Stimulated activated CD8-positive, alpha-beta memory T cell treated with anti-CD3 and anti-CD28 coated beads, Interleukin-2, amount 100 ng/mL, for 48 hours (primary cell): ENCODE measurements around the gene PRR13.
"Not testable (repeated sequence)": the region's sequence is repeated elsewhere in the genome, so short reads cannot be mapped to it uniquely, and the experiment has no call there.

Experiments
- DNase-seq, 2 donors: peaks; one replicate each; pipeline ENCODE4 v3.0.0-alpha.2; 2020; ENCODE audit warnings: low read depth in 2 of 2

PRR13 gene

GRCh38 chr12:53468282-53468681 lies 26.7 kb downstream of the PRR13 start:
- no peak for DNase-seq

DNA sequence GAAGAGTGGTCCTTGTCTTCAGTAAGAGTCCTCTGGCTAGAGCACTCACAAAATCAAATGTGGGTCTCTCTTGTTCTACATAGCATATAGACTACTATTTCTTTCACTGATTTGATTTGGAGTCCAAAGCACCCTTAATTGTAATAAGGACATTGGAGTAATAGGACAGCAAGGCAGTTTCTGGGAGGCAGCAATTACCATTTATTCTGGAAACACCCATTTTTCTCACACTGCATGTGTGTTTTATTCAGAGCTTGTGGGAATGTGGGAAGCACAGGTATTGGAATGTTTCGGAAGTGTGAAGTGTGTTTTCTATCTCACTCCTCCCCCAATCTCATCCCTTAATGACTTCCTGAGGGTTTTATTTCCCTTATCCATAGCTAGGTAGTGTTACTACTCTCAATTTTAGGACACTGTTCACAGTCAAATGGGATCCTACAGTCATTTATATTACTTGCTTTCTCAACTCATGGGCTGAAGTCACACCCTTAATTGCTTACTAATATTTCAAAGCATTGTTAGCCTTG lies 30.6 kb downstream of the PRR13 start:
- DNase-seq = no peak

- no peak for DNase-seq
These were observed 32.5 kb downstream of the PRR13 start for GRCh38 chr12:53474077-53474476.

DNA sequence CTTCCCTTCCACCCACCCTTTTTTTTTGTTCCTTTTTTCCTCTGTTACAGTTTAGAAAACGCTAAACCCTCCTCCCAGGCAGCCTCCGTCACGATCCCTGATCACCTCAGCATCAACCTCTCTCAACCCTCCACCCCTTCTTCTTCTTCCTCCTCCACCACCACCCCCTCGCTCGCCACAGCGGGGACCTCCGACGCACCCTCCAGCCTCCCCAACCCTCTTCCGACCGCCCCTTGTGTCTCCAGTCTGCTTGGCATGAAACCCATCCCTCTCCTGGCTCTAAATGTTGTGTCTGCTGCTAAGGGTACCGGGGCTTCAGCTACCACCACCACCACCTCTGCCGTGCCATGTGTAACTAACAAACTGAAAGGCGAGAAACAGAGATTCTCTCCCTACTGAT lies 33.3 kb downstream of the PRR13 start:
- DNase-seq = no peak

DNA sequence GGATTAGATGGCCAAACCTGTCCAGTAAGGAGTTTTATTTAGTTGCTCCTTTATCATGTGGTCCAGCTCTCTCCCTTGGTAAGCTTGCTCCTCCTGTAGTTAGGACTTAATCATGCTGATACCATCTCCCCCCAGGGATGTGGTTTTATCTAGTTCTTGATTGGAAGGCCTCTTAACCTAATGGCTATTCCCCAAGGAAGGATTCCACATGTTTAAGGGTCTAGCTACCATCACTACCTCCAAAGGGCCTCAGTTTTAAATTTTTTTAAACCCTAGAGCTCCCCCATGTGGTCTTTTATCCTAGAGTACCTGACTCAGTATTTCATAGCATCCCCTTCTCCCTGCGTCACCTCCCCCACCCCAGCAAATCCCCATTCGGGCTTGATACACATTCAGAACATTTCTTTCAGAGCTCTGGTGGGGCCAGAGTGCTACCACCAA lies 35.3 kb downstream of the PRR13 start:
- DNase-seq = no peak

DNA sequence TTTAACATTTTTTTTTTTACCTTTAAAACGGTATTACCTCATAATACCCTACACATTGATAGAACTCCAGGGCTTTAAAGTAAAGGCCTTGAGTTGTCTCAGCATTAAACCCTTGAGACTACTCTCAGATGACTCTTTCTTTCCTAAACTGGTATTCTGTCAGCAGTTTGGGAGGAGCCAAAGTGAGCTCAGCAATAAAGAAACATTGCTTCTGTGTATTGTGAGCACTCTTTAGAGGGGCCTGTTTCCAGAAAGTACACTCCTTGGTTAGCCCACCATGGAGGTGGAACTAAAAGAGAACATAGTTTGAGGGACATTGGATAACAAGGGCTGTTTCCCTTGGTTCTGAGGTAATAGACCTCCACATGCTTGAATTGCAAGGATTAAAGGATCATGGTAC lies 37.3 kb downstream of the PRR13 start:
- DNase-seq = no peak

DNA sequence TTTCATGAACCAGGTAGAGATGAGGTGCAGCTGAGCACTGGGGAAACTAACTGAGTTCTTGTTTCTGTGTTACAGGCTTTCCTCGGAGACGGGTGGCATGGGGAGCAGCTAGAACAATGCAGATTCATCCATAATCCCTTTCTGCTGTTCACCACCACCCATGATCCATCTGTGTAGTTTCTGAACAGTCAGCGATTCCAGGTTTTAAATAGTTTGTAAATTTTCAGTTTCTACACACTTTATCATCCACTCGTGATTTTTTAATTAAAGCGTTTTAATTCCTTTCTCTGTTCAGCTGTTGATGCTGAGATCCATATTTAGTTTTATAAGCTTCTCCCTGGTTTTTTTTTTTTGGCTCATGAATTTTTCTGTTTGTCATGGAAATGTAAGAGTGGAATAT lies 37.8 kb downstream of the PRR13 start:
- no peak for DNase-seq

DNA sequence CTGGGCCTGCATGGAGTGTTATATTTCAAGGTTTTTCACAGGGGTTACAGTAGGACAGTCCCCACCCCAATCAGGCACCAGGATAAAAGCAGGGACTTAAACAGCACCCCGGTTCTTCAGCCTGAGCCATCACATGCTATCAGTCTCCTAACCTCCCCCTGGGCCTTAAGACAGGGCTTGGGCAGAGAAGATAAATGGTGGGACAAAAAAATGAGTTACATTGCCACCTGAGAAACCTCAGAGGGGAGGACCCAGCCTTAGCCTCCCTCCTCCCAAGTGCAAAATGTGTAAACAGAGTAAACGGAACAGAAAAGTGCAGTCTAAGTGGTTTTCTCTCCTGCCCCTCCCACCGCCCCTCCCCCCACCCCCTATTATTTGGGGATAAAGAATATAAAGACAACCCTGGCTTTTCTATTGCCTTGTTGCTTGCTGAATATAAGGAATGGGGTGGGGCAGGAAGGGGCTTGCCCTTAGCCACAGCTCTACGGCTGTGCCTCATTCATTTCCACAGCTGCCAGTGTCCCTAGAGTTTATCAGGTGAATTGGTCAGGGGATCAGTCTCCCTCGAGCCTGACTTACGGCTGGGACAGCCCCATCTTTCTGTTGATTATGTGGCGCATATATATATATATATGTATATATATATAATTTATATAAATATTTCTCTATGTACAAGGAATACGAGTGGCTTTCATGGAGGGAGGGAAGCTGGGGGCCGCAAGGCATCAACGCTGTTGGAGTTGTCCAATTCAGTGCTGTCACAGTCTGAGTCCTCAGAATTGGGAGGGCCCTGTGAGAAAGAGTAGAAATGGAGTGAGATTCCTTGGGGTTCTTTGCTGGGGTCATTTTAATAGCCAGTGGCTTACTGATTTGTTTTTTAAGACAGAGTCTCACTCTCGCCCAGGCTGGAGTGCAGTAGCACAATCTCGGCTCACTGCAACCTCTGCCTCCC lies 39.2 kb downstream of the PRR13 start:
- no peak for DNase-seq

- DNase-seq = not testable (repeated sequence)
These were observed 39.9 kb downstream of the PRR13 start for GRCh38 chr12:53481458-53481857.

DNA sequence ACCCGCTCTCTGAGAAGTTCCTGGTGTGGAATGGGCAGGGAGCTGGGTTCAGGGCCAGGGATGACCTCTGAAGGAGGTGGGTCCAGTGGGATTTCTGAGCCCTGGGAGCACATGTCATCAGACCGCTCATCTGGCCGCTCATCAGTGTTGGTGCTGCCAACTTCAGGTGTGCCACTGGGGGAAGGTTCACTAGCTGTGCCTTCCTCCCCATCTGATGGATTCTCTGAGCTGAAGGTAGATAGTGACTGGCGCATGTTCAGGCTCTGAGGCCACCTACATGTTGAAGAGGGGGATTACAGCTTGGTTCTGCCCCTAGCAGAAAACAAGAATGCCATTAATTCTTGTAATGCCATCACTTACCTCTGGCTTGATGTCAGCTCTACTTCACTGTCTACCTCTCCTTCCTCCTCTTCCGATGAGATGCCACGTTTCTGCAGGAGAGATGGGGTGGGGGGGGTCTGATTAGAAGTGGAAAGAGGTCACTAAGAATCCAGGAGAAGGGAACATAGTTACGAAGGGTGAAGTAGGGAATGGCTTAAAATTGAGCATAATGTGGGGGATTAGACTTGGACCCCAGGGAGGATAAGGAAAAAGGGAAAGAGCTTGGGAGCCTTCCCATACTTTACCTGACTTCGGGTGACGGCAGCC lies 40.5 kb downstream of the PRR13 start:
- no peak for DNase-seq

GRCh38 chr12:53482626-53483168 lies 41.2 kb downstream of the PRR13 start:
- no peak for DNase-seq

DNA sequence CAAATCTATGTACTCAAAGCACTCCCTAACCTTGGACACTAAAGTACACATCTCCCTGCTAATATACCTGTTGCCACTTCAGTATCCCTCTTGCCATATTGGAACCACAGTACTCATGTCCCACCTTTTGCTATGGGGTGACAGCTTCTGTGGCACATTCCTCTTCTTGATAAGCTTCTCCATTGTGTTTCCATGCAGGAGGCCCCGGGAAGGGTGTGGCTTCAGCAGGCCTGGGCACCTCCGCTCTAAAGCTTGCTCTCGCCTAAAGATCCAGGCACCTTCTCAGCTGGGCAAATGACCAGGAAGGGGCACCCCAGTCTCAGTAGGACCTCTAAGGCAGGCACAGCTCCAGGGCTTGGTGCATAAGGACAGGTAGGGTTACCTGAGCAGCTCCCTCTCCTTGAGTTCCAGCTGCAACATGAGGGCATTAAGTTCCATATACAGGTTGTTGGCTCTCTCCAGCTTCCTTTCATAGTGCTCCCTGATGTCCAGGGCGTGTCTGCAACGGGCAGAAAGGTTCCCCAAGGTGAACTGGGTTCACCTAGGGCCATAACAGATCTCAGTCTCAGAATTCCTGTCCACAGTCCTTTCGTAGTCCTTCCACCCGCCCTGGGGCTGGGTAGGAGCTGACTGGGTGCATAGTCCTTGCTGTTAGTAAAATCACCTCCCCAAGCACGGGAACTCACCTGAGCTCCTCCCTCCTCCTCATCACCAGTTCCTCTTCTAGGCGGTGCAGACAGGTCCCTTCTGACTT lies 41.9 kb downstream of the PRR13 start:
- no peak for DNase-seq

DNA sequence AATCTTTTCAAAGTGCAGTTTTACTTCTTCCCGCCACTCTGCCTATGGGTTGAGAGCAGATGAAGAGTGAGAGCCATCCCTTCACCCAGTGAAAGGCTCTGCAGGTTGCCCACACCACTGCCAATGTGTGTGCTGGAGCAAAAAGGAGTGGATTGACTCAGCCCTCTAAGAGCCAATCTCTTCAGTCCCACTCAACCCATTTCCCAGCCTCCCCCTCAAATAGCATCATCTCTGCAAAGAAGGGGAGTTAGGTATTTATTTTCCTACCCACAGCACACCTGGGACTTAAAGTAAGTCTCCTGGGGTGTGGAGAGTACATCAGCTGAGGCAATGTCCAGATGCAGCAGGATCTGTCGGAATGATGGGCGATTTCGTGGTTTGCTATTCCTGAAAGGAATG lies 42.4 kb downstream of the PRR13 start:
- no peak for DNase-seq

- no peak for DNase-seq
These were observed 43.4 kb downstream of the PRR13 start for GRCh38 chr12:53484686-53485575.

GRCh38 chr12:53485955-53486735 lies 44.6 kb downstream of the PRR13 start:
- no peak for DNase-seq

DNA sequence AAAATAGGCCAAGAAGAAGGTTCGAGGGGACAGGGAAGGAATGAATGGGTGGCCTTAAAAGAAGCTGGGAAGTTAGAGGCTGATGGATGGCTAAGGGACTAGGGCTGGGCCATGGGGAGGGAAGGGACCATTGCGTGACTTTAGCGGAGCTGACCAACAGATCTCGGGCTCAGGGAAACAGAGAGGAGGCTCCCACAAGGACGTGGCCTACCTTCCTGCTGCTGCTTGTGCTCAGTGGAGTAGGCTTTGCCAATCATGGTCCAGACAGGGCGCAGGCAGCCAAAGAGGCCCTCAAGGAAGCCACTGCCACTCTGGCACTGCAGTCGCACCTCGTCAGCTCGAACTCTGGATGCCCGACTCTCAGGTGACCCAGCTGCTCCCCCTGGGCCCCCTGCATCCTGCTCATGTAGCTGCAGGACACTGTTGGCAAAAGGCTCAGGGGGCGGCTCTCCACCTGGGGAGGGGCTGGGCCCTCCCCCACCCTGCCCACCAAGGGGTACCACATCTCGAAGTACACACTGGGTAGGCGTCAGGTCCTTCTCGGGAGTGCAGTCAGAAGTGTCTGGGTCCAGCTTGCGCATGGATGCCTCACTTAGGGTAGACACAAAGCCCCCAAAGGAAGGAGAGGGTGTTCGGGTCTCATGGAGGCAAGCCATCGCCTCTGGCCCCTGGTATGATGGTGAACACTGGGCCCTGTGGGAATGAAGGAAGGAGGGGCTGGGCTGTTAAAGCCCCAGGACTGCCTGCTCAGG lies 45.4 kb downstream of the PRR13 start:
- DNase-seq = no peak

GRCh38 chr12:53489242-53489864 lies 47.8 kb downstream of the PRR13 start:
- no peak for DNase-seq

GRCh38 chr12:53492188-53492587 lies 50.7 kb downstream of the PRR13 start:
- no peak for DNase-seq
